CD4-positive, alpha-beta T cell treated with Interleukin-6 at 100 ng/mL for 8 hours (primary cell): ENCODE measurements around the gene TBX4.
A peak's percentile ranks its signal among the peaks of the same experiment; 100 is the strongest.

Experiments used
- DNase-seq: peaks from one replicate; pipeline ENCODE4 v3.0.0-alpha.2; 2020; ENCODE audit warnings: mixed read lengths, low spot score

TBX4 gene

DNA sequence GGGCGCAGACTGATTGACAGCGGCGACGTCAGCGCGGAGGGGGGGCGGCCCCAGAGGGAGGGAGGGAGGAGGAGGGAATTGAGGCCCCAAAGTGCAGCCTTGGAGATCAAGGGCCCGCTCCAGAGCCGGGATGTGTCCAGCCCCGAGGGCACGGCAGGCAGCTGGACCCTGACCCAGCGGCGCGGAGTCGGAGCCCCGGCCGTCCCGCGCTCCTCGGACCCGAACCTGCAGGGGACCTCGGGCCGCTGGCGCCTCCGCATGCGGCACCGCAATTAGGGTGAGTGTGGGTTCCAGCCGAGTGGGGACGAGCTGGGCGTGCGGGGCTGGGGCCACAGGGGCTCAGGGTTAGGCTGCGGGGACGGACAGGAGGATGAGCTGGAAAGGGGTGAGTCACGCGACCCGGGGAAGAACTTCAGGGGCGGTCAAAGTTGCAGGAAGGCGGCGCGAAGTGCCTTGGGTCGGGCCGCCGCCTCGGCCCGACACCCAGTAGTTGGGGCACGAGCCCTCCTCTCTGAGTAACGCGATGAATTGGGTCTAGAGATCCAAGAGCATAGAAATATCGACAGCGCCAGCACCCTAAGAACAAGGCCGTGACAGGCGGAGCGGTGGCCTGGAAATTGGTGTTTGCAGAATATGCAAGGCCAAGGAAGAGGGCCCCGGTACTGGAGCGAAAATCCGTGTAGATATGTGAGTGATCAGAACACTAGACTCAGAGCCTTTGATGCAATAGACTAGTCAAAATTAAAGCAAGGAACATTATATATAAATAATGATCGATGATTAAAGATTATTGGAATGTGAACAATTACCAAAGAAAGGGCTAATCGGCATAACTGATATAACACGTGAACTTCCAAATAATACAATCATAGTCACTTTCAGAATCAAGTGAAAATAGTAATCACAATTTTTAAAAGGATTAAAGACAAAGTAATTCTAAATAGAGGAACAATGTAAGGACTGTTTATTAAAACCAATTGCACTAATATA, at the start of gene TBX4:
TBX4 (plus strand) TSS at position 122 of the 990 bp plus-strand sequence. CDS start 4,069 bp downstream, outside the sequence.
- no peak for DNase-seq

- no peak for DNase-seq
Measured at GRCh38 chr17:61402978-61403800, 49.0 kb upstream of the TBX4 start.

DNA sequence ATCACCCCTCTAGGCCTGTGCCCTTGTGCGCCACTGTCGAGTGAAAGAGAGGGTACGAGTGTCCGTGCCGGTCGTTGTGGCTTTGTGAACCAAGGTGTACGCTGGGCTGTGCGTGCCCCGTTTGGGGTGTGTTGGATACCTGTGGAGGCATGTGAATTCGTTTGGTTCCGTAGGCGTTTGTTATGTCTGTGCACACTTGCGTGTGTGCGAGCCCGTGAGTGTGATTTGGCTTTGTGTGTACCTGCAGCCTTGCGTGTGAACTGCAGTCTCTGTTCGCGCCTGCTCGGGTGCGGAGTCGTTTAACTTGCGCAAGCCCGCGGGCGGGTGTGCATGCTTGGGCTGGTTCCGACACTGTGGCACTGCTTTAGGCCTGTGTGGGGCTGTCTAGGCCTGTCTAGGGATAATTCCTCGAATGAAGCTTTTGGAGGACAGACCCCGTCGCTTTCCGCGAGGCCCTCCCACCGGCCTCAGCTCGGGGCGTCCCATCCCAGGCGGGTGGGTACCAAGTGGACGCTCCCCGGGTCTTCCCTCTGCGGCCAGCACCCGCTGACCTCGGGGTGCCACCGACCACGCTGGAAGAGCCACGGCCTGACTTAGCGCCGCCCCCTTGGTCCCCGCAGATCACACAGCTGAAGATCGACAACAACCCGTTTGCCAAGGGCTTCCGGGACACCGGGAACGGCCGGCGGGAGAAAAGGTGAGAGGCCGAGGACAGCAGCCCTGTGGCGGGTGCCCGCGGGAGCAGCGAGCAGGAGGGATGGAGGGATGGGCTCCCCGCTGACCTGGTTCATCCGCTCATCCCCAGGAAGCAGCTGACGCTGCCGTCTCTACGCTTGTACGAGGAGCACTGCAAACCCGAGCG, 48.2 kb upstream of the TBX4 start:
- no peak for DNase-seq

DNA sequence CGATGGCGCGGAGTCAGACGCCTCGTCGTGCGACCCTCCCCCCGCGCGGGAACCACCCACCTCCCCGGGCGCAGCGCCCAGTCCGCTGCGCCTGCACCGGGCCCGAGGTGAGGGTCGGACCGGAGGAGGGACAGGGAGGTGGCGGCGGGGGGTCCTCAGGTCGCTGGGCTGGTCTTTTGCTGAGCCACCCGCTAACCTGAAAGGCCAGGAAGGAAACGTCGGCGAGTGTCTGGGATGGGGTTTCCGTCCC, 47.6 kb upstream of the TBX4 start:
- no peak for DNase-seq

DNA sequence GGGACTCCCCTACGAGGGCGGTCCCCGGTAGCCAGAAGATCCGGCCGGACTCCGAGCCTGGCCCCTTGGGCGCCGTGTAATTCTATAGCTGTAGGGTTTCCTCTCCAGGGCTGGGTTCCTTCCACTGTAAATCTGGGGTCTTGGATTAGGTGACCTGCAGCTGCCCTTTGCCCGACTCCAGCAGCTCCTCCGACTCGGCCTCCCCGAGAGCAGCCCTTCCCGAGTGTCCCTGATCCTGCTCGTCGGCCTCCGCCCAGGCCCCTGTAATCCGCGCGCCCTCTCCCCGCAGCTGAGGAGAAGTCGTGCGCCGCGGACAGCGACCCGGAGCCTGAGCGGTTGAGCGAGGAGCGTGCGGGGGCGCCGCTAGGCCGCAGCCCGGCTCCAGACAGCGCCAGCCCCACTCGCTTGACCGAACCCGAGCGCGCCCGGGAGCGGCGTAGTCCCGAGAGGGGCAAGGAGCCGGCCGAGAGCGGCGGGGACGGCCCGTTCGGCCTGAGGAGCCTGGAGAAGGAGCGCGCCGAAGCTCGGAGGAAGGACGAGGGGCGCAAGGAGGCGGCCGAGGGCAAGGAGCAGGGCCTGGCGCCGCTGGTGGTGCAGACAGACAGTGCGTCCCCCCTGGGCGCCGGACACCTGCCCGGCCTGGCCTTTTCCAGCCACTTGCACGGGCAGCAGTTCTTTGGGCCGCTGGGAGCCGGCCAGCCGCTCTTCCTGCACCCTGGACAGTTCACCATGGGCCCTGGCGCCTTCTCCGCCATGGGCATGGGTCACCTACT, 47.1 kb upstream of the TBX4 start:
- no peak for DNase-seq

DNA sequence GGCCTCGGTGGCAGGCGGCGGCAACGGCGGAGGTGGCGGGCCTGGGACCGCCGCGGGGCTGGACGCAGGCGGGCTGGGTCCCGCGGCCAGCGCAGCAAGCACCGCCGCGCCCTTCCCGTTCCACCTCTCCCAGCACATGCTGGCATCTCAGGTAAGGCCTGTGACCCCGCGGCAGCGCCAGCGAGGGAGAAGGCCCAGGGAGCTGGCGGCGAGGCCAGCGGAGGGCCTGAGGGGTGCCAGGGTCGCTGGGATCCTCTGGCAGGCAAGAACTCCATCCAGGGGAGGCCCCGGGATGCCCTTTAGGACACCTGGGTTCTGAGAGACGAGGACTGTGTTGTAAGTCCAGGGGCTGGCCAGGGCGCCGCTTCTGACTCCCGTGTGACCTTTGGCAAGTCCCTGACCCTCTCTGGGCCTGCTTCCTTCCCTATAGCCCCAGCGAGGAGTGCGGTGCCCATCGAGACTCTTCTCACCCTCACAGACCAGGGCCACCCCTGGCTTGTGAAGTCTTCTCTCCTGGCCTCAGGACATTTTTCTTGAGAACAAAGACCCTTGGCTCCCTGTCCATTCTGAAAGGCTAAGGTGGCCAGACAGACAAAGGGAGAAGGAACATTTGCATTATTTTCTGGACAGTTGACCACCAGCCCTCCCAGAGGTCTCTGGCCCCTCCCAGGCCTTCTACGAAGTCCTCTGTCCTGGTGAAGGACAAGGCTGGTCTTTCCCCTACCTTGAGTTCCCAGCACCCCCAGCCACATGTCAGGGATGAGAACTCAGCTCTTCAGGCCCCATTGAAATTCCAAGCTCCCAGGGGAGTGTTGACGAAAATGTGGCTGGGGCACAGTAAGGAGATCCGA, 46.3 kb upstream of the TBX4 start:
- no peak for DNase-seq

- no peak for DNase-seq
Measured at GRCh38 chr17:61406537-61406845, 45.7 kb upstream of the TBX4 start.

DNA sequence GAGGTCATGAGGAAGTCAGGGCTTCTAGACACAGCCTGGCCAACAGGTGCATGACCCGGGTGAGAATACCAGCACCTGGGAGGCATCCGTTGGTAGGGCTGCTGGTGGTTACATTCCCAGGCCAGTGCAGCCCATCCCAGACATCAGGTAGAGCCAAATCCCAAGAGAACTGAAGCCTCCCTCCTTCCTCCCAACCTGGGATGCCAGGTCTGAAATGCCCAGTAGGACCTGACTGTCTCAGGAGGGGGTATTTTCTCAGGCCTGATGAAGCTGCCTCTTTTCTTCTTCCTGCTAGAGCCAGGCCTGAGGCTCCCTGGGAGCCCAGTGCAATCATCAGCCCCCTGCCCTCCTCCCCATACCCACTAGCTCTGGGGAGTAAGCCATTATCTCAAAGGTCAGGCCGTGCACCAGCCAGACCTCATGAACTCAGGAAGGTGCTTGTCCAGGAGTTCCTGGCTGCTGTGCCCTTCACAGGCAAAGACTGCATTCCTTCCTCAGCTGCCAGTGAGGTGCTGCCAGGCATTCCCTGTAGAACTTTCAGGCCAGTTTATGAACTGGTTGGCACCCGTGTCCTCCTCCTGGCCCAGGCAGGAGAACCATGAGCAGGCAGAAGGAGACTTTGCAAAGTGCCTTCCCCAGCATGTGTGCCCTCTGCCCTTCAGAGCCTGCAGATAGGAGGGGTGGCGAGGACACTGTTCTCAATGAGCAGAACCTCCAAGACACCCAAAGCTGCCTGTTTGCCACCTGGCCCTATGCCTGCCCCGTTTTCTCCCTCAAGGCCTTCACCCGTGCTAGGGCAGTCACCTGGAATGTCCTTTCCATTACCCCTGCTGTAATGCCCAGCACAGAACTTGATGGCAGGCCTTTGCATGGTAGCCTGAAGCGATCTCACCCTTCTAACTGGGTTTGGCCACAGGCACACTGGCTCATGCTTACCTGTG, 45.0 kb upstream of the TBX4 start:
- no peak for DNase-seq

GRCh38 chr17:61408151-61409041, 43.8 kb upstream of the TBX4 start:
- no peak for DNase-seq

DNA sequence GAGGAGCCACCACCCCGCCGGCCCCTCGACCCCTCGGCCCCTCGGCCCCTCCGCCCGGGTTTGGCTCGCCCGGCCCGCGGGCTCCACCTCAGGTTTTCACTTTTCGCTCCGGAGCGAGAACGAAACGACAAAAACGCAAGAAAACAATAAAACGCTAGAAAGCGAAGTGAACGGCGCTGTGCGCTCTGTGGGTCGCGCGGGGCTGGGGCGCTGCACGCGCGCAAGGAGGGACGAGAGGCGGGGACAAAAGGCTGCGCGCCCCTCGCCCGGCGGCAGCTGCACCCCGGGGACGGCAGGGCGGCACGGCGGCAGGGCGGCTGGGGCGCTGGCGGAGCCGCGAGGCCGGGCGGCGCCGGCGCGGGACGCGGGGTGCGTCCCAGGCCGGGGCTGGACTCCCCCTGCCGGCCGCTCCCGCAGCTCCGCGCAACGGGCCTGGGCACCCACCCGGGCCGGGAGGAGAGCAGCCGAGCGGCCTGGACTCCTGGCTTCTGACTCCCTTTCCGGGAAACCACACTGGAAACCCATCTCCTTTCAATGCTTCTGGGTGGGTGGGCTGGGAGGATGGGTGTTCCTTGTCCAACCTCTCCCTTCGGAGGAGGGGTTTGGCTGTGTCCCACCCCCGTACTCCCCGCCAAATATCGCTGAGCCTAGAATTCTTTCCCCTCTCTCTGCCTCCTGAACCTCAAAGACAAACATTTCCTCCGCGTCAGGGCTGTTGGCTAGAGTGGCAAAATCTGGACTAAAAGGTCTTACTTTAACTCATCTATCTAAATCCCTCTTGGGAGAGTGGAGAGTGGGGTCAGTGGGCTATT, 42.7 kb upstream of the TBX4 start:
- no peak for DNase-seq

- peak; percentile 62 for DNase-seq
Measured at GRCh38 chr17:61410141-61411010, 41.8 kb upstream of the TBX4 start.

GRCh38 chr17:61411011-61411260, 41.3 kb upstream of the TBX4 start:
- no peak for DNase-seq

DNA sequence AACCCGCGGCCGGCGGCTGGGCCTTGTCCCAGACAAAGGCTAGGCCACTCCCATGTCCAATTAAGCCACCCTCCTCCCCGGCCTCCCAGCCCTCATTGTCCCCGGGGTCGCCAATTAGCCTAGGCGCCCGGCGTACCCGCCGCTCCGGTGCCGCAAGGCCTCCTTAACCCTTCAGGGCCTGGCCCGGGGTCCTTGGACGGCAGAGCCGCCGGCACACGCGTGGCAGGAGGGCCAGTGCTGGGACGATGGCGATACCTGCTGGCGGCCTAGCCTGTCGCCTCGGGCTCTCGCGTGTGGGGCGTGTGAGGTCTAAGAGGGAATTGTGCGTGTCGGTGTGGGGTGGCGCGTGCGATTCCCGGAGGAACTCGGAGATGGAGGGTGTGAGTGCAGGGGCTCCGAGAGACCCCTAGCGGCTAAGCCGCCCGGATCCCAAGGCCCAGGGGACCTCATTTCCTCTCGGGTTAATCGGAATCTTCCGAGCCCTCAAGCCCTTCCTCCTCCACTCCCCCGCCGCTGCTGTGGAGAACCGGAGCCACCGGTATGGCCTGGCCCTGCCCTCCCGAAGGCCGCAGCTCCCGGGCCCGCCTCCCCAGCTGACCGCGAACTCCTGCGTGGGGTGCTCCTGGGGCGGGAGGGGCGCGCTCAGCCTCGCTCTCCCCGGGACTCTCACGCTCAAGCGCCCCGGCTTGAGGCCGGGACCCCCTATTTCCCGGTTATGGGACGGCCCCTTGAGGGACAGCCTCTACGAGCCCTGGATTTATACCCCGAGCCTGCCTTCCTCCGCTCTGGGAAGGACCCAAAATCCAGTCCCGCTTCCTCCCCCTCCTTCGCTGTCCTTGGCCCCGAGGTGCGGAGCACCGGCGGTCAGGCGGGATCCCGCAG, 40.7 kb upstream of the TBX4 start:
- no peak for DNase-seq

GRCh38 chr17:61412143-61412859, 39.9 kb upstream of the TBX4 start:
- peak; percentile 68 for DNase-seq
